Sigmoid colon (tissue), 7 donors: ENCODE measurements around the gene NHEJ1. TPM values are rescaled to one million over a fixed set of nuclear protein-coding genes. Genes with fewer than 3 reads are reported as not detected.

ENCODE experiments used
- DNase-seq: peaks from one replicate; pipeline ENCODE4 v3.0.0-alpha.2; 2019
- H3K27ac ChIP-seq, 4 donors: fragments of 200-600 bp; sonication (generic); one replicate each; pipeline ENCODE4 v1.5.1; 2016 to 2019; ENCODE audit warnings: mild to moderate bottlenecking in 1 of 4
- H3K27me3 ChIP-seq, 3 donors: fragments of 200-600 bp; sonication (generic); one replicate each; pipeline ENCODE4 v1.5.1; 2019; ENCODE audit warnings: mild to moderate bottlenecking in 1 of 3
- H3K36me3 ChIP-seq, 4 donors: fragments of 200-600 bp; sonication (generic); one replicate each; pipeline ENCODE4 v1.5.1; 2016 to 2019
- H3K4me1 ChIP-seq, 4 donors: fragments of 200-600 bp; sonication (generic); one replicate each; pipeline ENCODE4 v1.5.1; 2017 to 2019
- H3K4me3 ChIP-seq, 4 donors: fragments of 200-600 bp; sonication (generic); one replicate each; pipeline ENCODE4 v1.5.1; 2017 to 2019; ENCODE audit warnings: mild to moderate bottlenecking in 2 of 4, moderate library complexity in 1 of 4
- H3K9me3 ChIP-seq, 4 donors: fragments of 200-600 bp in 3 of 4; sonication (generic) in 3 of 4; one replicate each; pipeline versions ENCODE4 v1.5.1 to v1.6.1; 2013 to 2019
- CTCF ChIP-seq, 4 experiments: fragments of 450-650 bp in 3 of 4; fragments of 200-600 bp in 1 of 4; IDR thresholded peaks; one replicate each; pipeline ENCODE4 v1.5.1; 2016 to 2019; ENCODE audit warnings: antibody characterized with exemption in 4 of 4, mild to moderate bottlenecking in 3 of 4, moderate library complexity in 2 of 4
- EP300 ChIP-seq, 4 donors: sonication (generic); formaldehyde crosslinking; IDR thresholded peaks; one replicate each; pipeline ENCODE4 v1.6.1; 2017; ENCODE audit warnings: antibody characterized with exemption in 4 of 4
- POLR2A ChIP-seq, 2 donors: fragments of 450-650 bp; IDR thresholded peaks; one replicate each; pipeline ENCODE4 v1.6.1; 2016; ENCODE audit warnings: antibody characterized with exemption in 2 of 2, mild to moderate bottlenecking in 2 of 2, moderate library complexity in 2 of 2
- POLR2AphosphoS5 ChIP-seq, 4 donors: sonication (generic); formaldehyde crosslinking; IDR thresholded peaks; one replicate each; pipeline ENCODE4 v1.6.1; 2017; ENCODE audit warnings: antibody characterized with exemption in 4 of 4
- WGBS, 2 donors: extraction: QIAGEN DNeasy Blood & Tissue Kit; methylation state at CpG; one replicate each; pipeline ENCODE4 v1.1.7; 2013; 5-methylcytosine and 5-hydroxymethylcytosine counted together
- intact Hi-C: fragments of 100-400 bp; cut with DNase I; formaldehyde crosslinking; loops from one replicate; pipeline ENCODE4 v1.15.1; 2023
- polyA plus RNA-seq, 3 donors: library from polyadenylated mRNA; stranded (reverse); fragments of 200-250 nt; gene quantifications; one replicate each; pipeline ENCODE4 v1.2.3, GENCODE V29; 2013
- total RNA-seq, 4 donors: library from RNA; depleted of rRNA; stranded (reverse); fragments of >200 nt; gene quantifications; one replicate each; pipeline ENCODE4 v1.1.0, GENCODE V29; 2016
- donor health status: healthy with polysubstance abuse.
- donor health status: Bipolar disorder and iron deficiency.
- donor health status: healthy.

Gene NHEJ1
- total and polyA plus RNA-seq, 7 donors = 15.1 to 60.1 (median 22.5) TPM

GRCh38 chr2:219058541-219059374 lies 101.9 kb downstream of the NHEJ1 start:
- intact Hi-C loops = loop anchor here (1.0 to 5.0 kb wide), 3 partner anchors 61 to 239 kb away; no protein-coding TSS in a partner anchor
- no peak for DNase-seq
- no peak overlapping the region for H3K27ac ChIP-seq
- peaks cover 55 to 95% (median 70%) of the 10 kb centered on the region in 3 donors for H3K27me3 ChIP-seq
- 2 to 9% methylated on average over 42 of the region's 42 CpGs for WGBS, 2 donors
- no peaks in the 10 kb centered on the region for H3K36me3 ChIP-seq
- peaks cover 3 to 45% (median 42%) of the 10 kb centered on the region in 4 donors for H3K4me1 ChIP-seq
- H3K9me3 ChIP-seq = no peaks in the 10 kb centered on the region
- peak overlapping the region in 2 of 4 donors; percentile 17 to 31 for H3K4me3 ChIP-seq
- TF ChIP-seq CTCF (IDR thresholded peaks at IDR 0.05) = no peak
- no peak for TF ChIP-seq POLR2AphosphoS5 (IDR thresholded peaks at IDR 0.05)

- TF ChIP-seq CTCF (IDR thresholded peaks at IDR 0.05) (peak; percentile 62 to 93 (median 80)), POLR2A (IDR thresholded peaks at IDR 0.05) (no peak)
- Histone ChIP-seq H3K27ac (no peak overlapping the region), H3K4me1 (peaks cover 3 to 45% (median 42%) of the 10 kb centered on the region in 4 donors), H3K4me3 (peak overlapping the region in 2 of 4 donors; percentile 17 to 31), H3K27me3 (peaks cover 55 to 87% (median 62%) of the 10 kb centered on the region in 3 donors), H3K36me3 (no peaks in the 10 kb centered on the region), H3K9me3 (no peaks in the 10 kb centered on the region)
- intact Hi-C loops = loop anchor here (1.0 to 5.0 kb wide), 3 partner anchors 61 to 239 kb away; no protein-coding TSS in a partner anchor
- 2 to 3% methylated on average over 52 of the region's 52 CpGs for WGBS, 2 donors
- DNase-seq = peak; percentile 78
Measured at GRCh38 chr2:219057709-219058540, 102.7 kb downstream of the NHEJ1 start.

GRCh38 chr2:219056896-219057708 lies 103.5 kb downstream of the NHEJ1 start:
- intact Hi-C loops = loop anchor here (5.0 kb wide), 1 partner anchor 240 kb away; no protein-coding TSS in a partner anchor

More at GRCh38 chr2:219056896-219057708, 103.5 kb downstream of the NHEJ1 start:
- Histone ChIP-seq H3K4me1 (peaks cover 3 to 45% (median 42%) of the 10 kb centered on the region in 4 donors), H3K27ac (no peak overlapping the region), H3K27me3 (peaks cover 51 to 79% (median 61%) of the 10 kb centered on the region in 3 donors), H3K36me3 (no peaks in the 10 kb centered on the region), H3K4me3 (no peak overlapping the region), H3K9me3 (no peaks in the 10 kb centered on the region)
- TF ChIP-seq EP300 (IDR thresholded peaks at IDR 0.05) = no peak
- TF ChIP-seq POLR2AphosphoS5 (IDR thresholded peaks at IDR 0.05) = no peak
- no peak for TF ChIP-seq CTCF (IDR thresholded peaks at IDR 0.05)
- no peak for TF ChIP-seq POLR2A (IDR thresholded peaks at IDR 0.05)
- 17 to 28% methylated on average over 40 of the region's 40 CpGs for WGBS, 2 donors
- no peak for DNase-seq
